IPS-20b (cell line): ENCODE data around the gene DHDH.

ENCODE experiments used
- H3K27ac ChIP-seq: one replicate; pipeline ENCODE4 v1.5.1; 2013; ENCODE audit warnings: low read length
- H3K27me3 ChIP-seq: 2 replicates; pipeline ENCODE4 v1.6.1; 2013; ENCODE audit warnings: mild to moderate bottlenecking, low read length, inconsistent platforms; ENCODE audit not compliant: insufficient read depth
- H3K36me3 ChIP-seq: 2 replicates; pipeline ENCODE4 v1.6.1; 2013; ENCODE audit warnings: low read depth, mild to moderate bottlenecking, inconsistent platforms, low read length, moderate library complexity; ENCODE audit not compliant: insufficient read depth
- H3K4me1 ChIP-seq: 2 replicates; pipeline ENCODE4 v1.6.1; 2013; ENCODE audit warnings: mild to moderate bottlenecking, control low read depth, inconsistent platforms, low read length, moderate library complexity; ENCODE audit not compliant: insufficient read depth
- H3K4me3 ChIP-seq: 2 replicates; pipeline ENCODE4 v1.5.1; 2013; ENCODE audit warnings: mild to moderate bottlenecking, low read length, inconsistent platforms
- H3K9ac ChIP-seq: 2 replicates; pipeline ENCODE4 v1.6.1; 2013; ENCODE audit warnings: low read depth, mild to moderate bottlenecking, inconsistent platforms, low read length, moderate library complexity
- H3K9me3 ChIP-seq: 2 replicates; pipeline ENCODE4 v1.6.1; 2013; ENCODE audit warnings: mild to moderate bottlenecking, low read depth, low read length, inconsistent platforms; ENCODE audit not compliant: insufficient read depth

Gene DHDH

GRCh38 chr19:48975947-48976847 is 42.7 kb downstream of the DHDH start:
- no peaks in the 10 kb centered on the region for H3K27me3 ChIP-seq
- no peaks in the 10 kb centered on the region for H3K4me1 ChIP-seq
- no peak overlapping the region for H3K4me3 ChIP-seq
- H3K9ac ChIP-seq = no peak overlapping the region
- no peak overlapping the region for H3K27ac ChIP-seq
- H3K9me3 ChIP-seq = no peaks in the 10 kb centered on the region
- H3K36me3 ChIP-seq = peaks cover 24% of the 10 kb centered on the region

- no peak overlapping the region for H3K9ac ChIP-seq
- no peak overlapping the region for H3K27ac ChIP-seq
- H3K4me3 ChIP-seq = no peak overlapping the region
- peaks cover 32% of the 10 kb centered on the region for H3K36me3 ChIP-seq
- no peaks in the 10 kb centered on the region for H3K4me1 ChIP-seq
- no peaks in the 10 kb centered on the region for H3K27me3 ChIP-seq
- H3K9me3 ChIP-seq = no peaks in the 10 kb centered on the region
These were observed 43.6 kb downstream of the DHDH start for GRCh38 chr19:48977061-48977460.

GRCh38 chr19:48982280-48982679 is 48.8 kb downstream of the DHDH start:
- no peaks in the 10 kb centered on the region for H3K27me3 ChIP-seq
- H3K27ac ChIP-seq = no peak overlapping the region
- H3K9ac ChIP-seq = no peak overlapping the region
- H3K4me3 ChIP-seq = no peak overlapping the region
- H3K36me3 ChIP-seq = peaks cover 50% of the 10 kb centered on the region
- H3K9me3 ChIP-seq = no peaks in the 10 kb centered on the region
- no peaks in the 10 kb centered on the region for H3K4me1 ChIP-seq

GRCh38 chr19:48985711-48986110 is 52.2 kb downstream of the DHDH start:
- no peaks in the 10 kb centered on the region for H3K4me1 ChIP-seq
- H3K36me3 ChIP-seq = peaks cover 63% of the 10 kb centered on the region
- no peaks in the 10 kb centered on the region for H3K27me3 ChIP-seq
- H3K27ac ChIP-seq = no peak overlapping the region
- H3K9ac ChIP-seq = no peak overlapping the region
- no peaks in the 10 kb centered on the region for H3K9me3 ChIP-seq
- no peak overlapping the region for H3K4me3 ChIP-seq

GRCh38 chr19:48986211-48986610 is 52.7 kb downstream of the DHDH start:
- Histone ChIP-seq H3K9ac (no peak overlapping the region), H3K4me3 (no peak overlapping the region), H3K27me3 (no peaks in the 10 kb centered on the region), H3K27ac (no peak overlapping the region), H3K36me3 (peaks cover 62% of the 10 kb centered on the region), H3K4me1 (no peaks in the 10 kb centered on the region), H3K9me3 (no peaks in the 10 kb centered on the region)

- Histone ChIP-seq H3K27me3 (no peaks in the 10 kb centered on the region), H3K4me1 (peaks cover 6% of the 10 kb centered on the region), H3K4me3 (no peak overlapping the region), H3K9ac (no peak overlapping the region), H3K9me3 (no peaks in the 10 kb centered on the region), H3K27ac (no peak overlapping the region), H3K36me3 (peaks cover 51% of the 10 kb centered on the region)
These were observed 53.8 kb downstream of the DHDH start for GRCh38 chr19:48987323-48987722.

- no peaks in the 10 kb centered on the region for H3K9me3 ChIP-seq
- no peak overlapping the region for H3K4me3 ChIP-seq
- H3K27ac ChIP-seq = no peak overlapping the region
- no peaks in the 10 kb centered on the region for H3K27me3 ChIP-seq
- no peak overlapping the region for H3K9ac ChIP-seq
- peaks cover 6% of the 10 kb centered on the region for H3K4me1 ChIP-seq
- peaks cover 51% of the 10 kb centered on the region for H3K36me3 ChIP-seq
These were observed 54.8 kb downstream of the DHDH start for GRCh38 chr19:48988286-48988685.

- Histone ChIP-seq H3K36me3 (peaks cover 49% of the 10 kb centered on the region), H3K4me1 (peaks cover 6% of the 10 kb centered on the region), H3K27ac (no peak overlapping the region), H3K4me3 (no peak overlapping the region), H3K9me3 (no peaks in the 10 kb centered on the region), H3K27me3 (no peaks in the 10 kb centered on the region), H3K9ac (no peak overlapping the region)
These were observed 55.4 kb downstream of the DHDH start for GRCh38 chr19:48988860-48989259.

- peaks cover 6% of the 10 kb centered on the region for H3K4me1 ChIP-seq
- H3K9me3 ChIP-seq = no peaks in the 10 kb centered on the region
- no peak overlapping the region for H3K27ac ChIP-seq
- H3K9ac ChIP-seq = no peak overlapping the region
- no peaks in the 10 kb centered on the region for H3K27me3 ChIP-seq
- H3K36me3 ChIP-seq = peaks cover 46% of the 10 kb centered on the region
- no peak overlapping the region for H3K4me3 ChIP-seq
These were observed 56.3 kb downstream of the DHDH start for GRCh38 chr19:48989701-48990291.

- Histone ChIP-seq H3K4me1 (peaks cover 6% of the 10 kb centered on the region), H3K9ac (no peak overlapping the region), H3K36me3 (peaks cover 40% of the 10 kb centered on the region), H3K4me3 (no peak overlapping the region), H3K9me3 (no peaks in the 10 kb centered on the region), H3K27ac (no peak overlapping the region), H3K27me3 (no peaks in the 10 kb centered on the region)
These were observed 56.9 kb downstream of the DHDH start for GRCh38 chr19:48990400-48990799.

GRCh38 chr19:48991011-48991609 is 57.6 kb downstream of the DHDH start:
- no peak overlapping the region for H3K9ac ChIP-seq
- H3K9me3 ChIP-seq = no peaks in the 10 kb centered on the region
- H3K4me3 ChIP-seq = no peak overlapping the region
- H3K36me3 ChIP-seq = peaks cover 33% of the 10 kb centered on the region
- no peak overlapping the region for H3K27ac ChIP-seq
- peaks cover 6% of the 10 kb centered on the region for H3K4me1 ChIP-seq
- no peaks in the 10 kb centered on the region for H3K27me3 ChIP-seq
